H9 (cell line): ENCODE measurements around the gene EFL1. TPM values are rescaled to one million over a fixed set of nuclear protein-coding genes. Genes with fewer than 3 reads are reported as not detected.

Experiments
- DNase-seq: peaks from one replicate; pipeline ENCODE4 v3.0.0-alpha.2; 2017
- H2AFZ ChIP-seq: one replicate; pipeline ENCODE4 v1.6.1; 2013; ENCODE audit warnings: mild to moderate bottlenecking, low read length, control low read depth, moderate library complexity
- H2AK5ac ChIP-seq: 2 replicates; pipeline ENCODE4 v1.6.1; 2013; ENCODE audit warnings: low read length, control low read depth, mixed read lengths; ENCODE audit not compliant: insufficient read length
- H2BK120ac ChIP-seq: one replicate; pipeline ENCODE4 v1.6.1; 2013; ENCODE audit warnings: low read depth, mild to moderate bottlenecking, low read length, control low read depth, inconsistent platforms; ENCODE audit not compliant: poor library complexity, severe bottlenecking
- H2BK12ac ChIP-seq: 2 replicates; pipeline ENCODE4 v1.6.1; 2013; ENCODE audit warnings: low read length, control low read depth, mixed read lengths, low read depth; ENCODE audit not compliant: insufficient read length
- H2BK15ac ChIP-seq: 2 replicates; pipeline ENCODE4 v1.6.1; 2013; ENCODE audit warnings: low read depth, low read length, control low read depth
- H2BK20ac ChIP-seq: one replicate; pipeline ENCODE4 v1.6.1; 2013; ENCODE audit warnings: low read depth, mild to moderate bottlenecking, low read length, control low read depth, inconsistent platforms; ENCODE audit not compliant: poor library complexity, severe bottlenecking
- H2BK5ac ChIP-seq: 2 replicates; pipeline ENCODE4 v1.6.1; 2013; ENCODE audit warnings: low read length, control low read depth, mixed read lengths; ENCODE audit not compliant: insufficient read length
- H3K14ac ChIP-seq: 2 replicates; pipeline ENCODE4 v1.6.1; 2013; ENCODE audit warnings: low read length, control low read depth; ENCODE audit not compliant: insufficient read depth
- H3K18ac ChIP-seq: 2 replicates; pipeline ENCODE4 v1.6.1; 2013; ENCODE audit warnings: low read depth, mild to moderate bottlenecking, mixed read lengths, low read length, control low read depth; ENCODE audit not compliant: insufficient read length
- H3K23ac ChIP-seq: 2 replicates; pipeline ENCODE4 v1.6.1; 2013; ENCODE audit warnings: low read length, control low read depth, mixed read lengths, low read depth; ENCODE audit not compliant: insufficient read length
- H3K23me2 ChIP-seq: 2 replicates; pipeline ENCODE4 v1.6.1; 2013; ENCODE audit warnings: low read depth, mild to moderate bottlenecking, mixed read lengths, low read length, control low read depth; ENCODE audit not compliant: insufficient read length, poor library complexity, severe bottlenecking
- H3K27ac ChIP-seq: 2 replicates; pipeline ENCODE4 v1.5.1; 2013; ENCODE audit warnings: low read length, control low read depth, mixed read lengths, low read depth; ENCODE audit not compliant: insufficient read length
- H3K27me3 ChIP-seq: 2 replicates; pipeline ENCODE4 v1.6.1; 2013; ENCODE audit warnings: low read length, control low read depth, inconsistent platforms; ENCODE audit not compliant: insufficient read depth
- H3K4ac ChIP-seq: 2 replicates; pipeline ENCODE4 v1.6.1; 2013; ENCODE audit warnings: low read depth, mild to moderate bottlenecking, control low read depth, inconsistent platforms, low read length, moderate library complexity
- H3K4me1 ChIP-seq: 2 replicates; pipeline ENCODE4 v1.6.1; 2013; ENCODE audit warnings: low read length, control low read depth, inconsistent platforms; ENCODE audit not compliant: insufficient read depth
- H3K4me2 ChIP-seq: 2 replicates; pipeline ENCODE4 v1.6.1; 2013; ENCODE audit warnings: low read length, control low read depth, mixed read lengths; ENCODE audit not compliant: insufficient read length, insufficient read depth
- H3K56ac ChIP-seq: 2 replicates; pipeline ENCODE4 v1.6.1; 2013; ENCODE audit warnings: low read depth, mild to moderate bottlenecking, mixed read lengths, low read length, control low read depth; ENCODE audit not compliant: insufficient read length
- H3K79me1 ChIP-seq: 2 replicates; pipeline ENCODE4 v1.6.1; 2013; ENCODE audit warnings: low read depth, mild to moderate bottlenecking, moderate library complexity, low read length, control low read depth, inconsistent platforms; ENCODE audit not compliant: insufficient read depth, poor library complexity, severe bottlenecking
- H3K79me2 ChIP-seq: 2 replicates; pipeline ENCODE4 v1.6.1; 2013; ENCODE audit warnings: low read length, control low read depth, inconsistent platforms; ENCODE audit not compliant: insufficient read depth
- H3K9ac ChIP-seq: 2 replicates; pipeline ENCODE4 v1.6.1; 2013; ENCODE audit warnings: low read length, control low read depth, mixed read lengths; ENCODE audit not compliant: insufficient read length; ENCODE audit errors: extremely low read depth
- H3K9me3 ChIP-seq: one replicate; pipeline ENCODE4 v1.6.1; 2013; ENCODE audit warnings: low read depth, low read length, inconsistent platforms; ENCODE audit not compliant: control insufficient read depth
- H3T11ph ChIP-seq: one replicate; pipeline ENCODE4 v1.6.1; 2013; ENCODE audit warnings: mild to moderate bottlenecking, low read length, control low read depth, inconsistent platforms
- H4K20me1 ChIP-seq: one replicate; pipeline ENCODE4 v1.6.1; 2013; ENCODE audit not compliant: control insufficient read depth, insufficient read length, insufficient read depth
- H4K5ac ChIP-seq: 2 replicates; pipeline ENCODE4 v1.6.1; 2013; ENCODE audit warnings: low read depth, mild to moderate bottlenecking, mixed read lengths, low read length, control low read depth; ENCODE audit not compliant: insufficient read length
- H4K8ac ChIP-seq: replicated peaks from 2 replicates; pipeline ENCODE4 v1.6.1; 2013; ENCODE audit warnings: low read length, control low read depth, mixed read lengths, low read depth; ENCODE audit not compliant: insufficient read length
- H4K91ac ChIP-seq: 2 replicates; pipeline ENCODE4 v1.6.1; 2013; ENCODE audit warnings: low read depth, mild to moderate bottlenecking, moderate library complexity, mixed read lengths, low read length, control low read depth; ENCODE audit not compliant: insufficient read length
- H3K27ac Mint-ChIP-seq, 3 experiments: 2 replicates in 2 of 3; 3 replicates in 1 of 3; pipeline ENCODE4 v1.8.0; 2020 to 2021; ENCODE audit warnings: mixed read lengths in 3 of 3, mild to moderate bottlenecking in 1 of 3, moderate library complexity in 1 of 3
- H3K27me3 Mint-ChIP-seq: 2 replicates; pipeline ENCODE4 v1.8.0; 2021; ENCODE audit warnings: low read depth, mild to moderate bottlenecking, moderate library complexity, mixed read lengths
- H3K36me3 Mint-ChIP-seq, 3 experiments: 2 replicates in 2 of 3; 3 replicates in 1 of 3; pipeline ENCODE4 v1.8.0; 2020 to 2021; ENCODE audit warnings: low read depth in 3 of 3, mixed read lengths in 3 of 3; ENCODE audit not compliant: insufficient read depth in 1 of 3
- H3K4me1 Mint-ChIP-seq, 2 experiments: 2 replicates each; pipeline ENCODE4 v1.8.0; 2020; ENCODE audit warnings: mixed read lengths in 2 of 2
- H3K4me3 Mint-ChIP-seq, 2 experiments: 2 replicates in 1 of 2; 3 replicates in 1 of 2; pipeline ENCODE4 v1.8.0; 2020 to 2021; ENCODE audit warnings: mild to moderate bottlenecking in 2 of 2, mixed read lengths in 2 of 2, moderate library complexity in 1 of 2
- H3K9me3 Mint-ChIP-seq, 2 experiments: 2 replicates in 1 of 2; 3 replicates in 1 of 2; pipeline ENCODE4 v1.8.0; 2020; ENCODE audit warnings: mild to moderate bottlenecking in 2 of 2, mixed read lengths in 2 of 2, moderate library complexity in 1 of 2
- WGBS: extraction: QIAGEN DNeasy Blood & Tissue Kit; methylation state at CpG from one replicate; pipeline ENCODE4 v1.1.7; 2013; ENCODE audit warnings: missing lambda C conversion rate, low lambda C conversion rate, mixed read lengths; ENCODE audit not compliant: insufficient read length; ENCODE audit errors: extremely low coverage; 5-methylcytosine and 5-hydroxymethylcytosine counted together
- total RNA-seq: library from RNA; stranded (reverse); gene quantifications from 2 replicates; pipeline ENCODE4 v1.2.1, GENCODE V29; 2021
- TF ChIP-seq, protein P1 (sequence below): fragments of 200-600 bp; sonication (generic); conservative IDR thresholded peaks from 3 replicates; pipeline ENCODE4 v1.8.0; 2021; ENCODE audit warnings: antibody characterized with exemption, mild to moderate bottlenecking

The EFL1 gene
- total RNA-seq, 1 experiment from 2014 or later, result 29.4 TPM

DNA sequence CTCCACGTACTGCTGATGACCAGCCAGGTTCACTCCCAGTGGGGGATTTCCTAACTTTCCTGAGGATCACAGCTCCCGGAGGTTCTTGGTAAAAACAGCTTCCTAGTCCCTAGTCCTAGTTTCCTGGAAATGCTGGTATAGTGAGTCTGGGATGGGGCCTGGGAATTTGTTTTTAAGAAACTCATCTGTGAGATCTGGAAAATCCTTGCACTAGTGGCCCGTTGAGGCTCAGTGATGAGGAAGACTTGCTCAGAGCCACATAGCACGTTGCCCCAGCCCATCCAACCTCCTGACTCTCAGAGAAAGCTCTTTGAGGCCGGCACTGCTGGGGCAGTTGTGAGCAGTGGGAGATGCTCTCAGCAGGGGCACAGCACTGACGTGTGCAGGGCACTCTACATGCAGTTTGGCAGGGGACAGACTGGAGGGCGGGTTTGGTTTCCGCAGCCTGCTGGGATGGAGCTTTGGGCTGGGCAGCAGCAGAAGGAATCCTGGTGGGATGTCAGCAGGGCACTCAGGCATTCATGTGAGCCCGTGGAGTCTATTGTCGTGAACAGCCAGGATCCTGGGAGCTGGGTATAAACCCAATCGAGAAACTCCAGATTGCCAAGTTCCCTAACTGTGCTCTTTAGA lies 31.6 kb upstream of the EFL1 start:
- H3K4me1 Mint-ChIP-seq, result peaks cover 13 to 14% of the 10 kb centered on the region in 2 experiments
- Histone ChIP-seq H2AK5ac (no peak overlapping the region), H3K9me3 (no peaks in the 10 kb centered on the region), H2BK15ac (no peak overlapping the region), H3T11ph (no peak overlapping the region), H3K23ac (no peak overlapping the region), H4K8ac (no peak overlapping the region), H3K4ac (no peak overlapping the region), H4K5ac (no peak overlapping the region), H2BK5ac (no peak overlapping the region), H3K79me1 (no peaks in the 10 kb centered on the region), H3K27ac (no peak overlapping the region), H3K9ac (no peak overlapping the region), H4K20me1 (no peaks in the 10 kb centered on the region), H3K4me1 (no peaks in the 10 kb centered on the region; the same call in 1 of the 2 replicates), H3K23me2 (no peaks in the 10 kb centered on the region), H3K4me2 (no peak overlapping the region), H3K27me3 (no peaks in the 10 kb centered on the region), H2BK20ac (no peak overlapping the region), H4K91ac (no peak overlapping the region), H3K18ac (no peak overlapping the region), H3K79me2 (no peaks in the 10 kb centered on the region), H3K56ac (no peak overlapping the region), H2AFZ (no peak overlapping the region), H3K14ac (no peak overlapping the region), H2BK12ac (no peak overlapping the region), H2BK120ac (no peak overlapping the region)
- TF ChIP-seq, protein P1, sequence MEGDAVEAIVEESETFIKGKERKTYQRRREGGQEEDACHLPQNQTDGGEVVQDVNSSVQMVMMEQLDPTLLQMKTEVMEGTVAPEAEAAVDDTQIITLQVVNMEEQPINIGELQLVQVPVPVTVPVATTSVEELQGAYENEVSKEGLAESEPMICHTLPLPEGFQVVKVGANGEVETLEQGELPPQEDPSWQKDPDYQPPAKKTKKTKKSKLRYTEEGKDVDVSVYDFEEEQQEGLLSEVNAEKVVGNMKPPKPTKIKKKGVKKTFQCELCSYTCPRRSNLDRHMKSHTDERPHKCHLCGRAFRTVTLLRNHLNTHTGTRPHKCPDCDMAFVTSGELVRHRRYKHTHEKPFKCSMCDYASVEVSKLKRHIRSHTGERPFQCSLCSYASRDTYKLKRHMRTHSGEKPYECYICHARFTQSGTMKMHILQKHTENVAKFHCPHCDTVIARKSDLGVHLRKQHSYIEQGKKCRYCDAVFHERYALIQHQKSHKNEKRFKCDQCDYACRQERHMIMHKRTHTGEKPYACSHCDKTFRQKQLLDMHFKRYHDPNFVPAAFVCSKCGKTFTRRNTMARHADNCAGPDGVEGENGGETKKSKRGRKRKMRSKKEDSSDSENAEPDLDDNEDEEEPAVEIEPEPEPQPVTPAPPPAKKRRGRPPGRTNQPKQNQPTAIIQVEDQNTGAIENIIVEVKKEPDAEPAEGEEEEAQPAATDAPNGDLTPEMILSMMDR, result no peak
- DNase-seq, result no peak
- peaks cover 5% of the 10 kb centered on the region for H3K27me3 Mint-ChIP-seq
- H3K36me3 Mint-ChIP-seq, result no peaks in the 10 kb centered on the region
- H3K4me3 Mint-ChIP-seq, result peak overlapping the region in 1 of 2 experiments; percentile 55; a peak in 1 of 5 replicates
- H3K27ac Mint-ChIP-seq, result 0 out of 7 replicates have a peak overlapping the region, but pooled peaks of 1 of the 3 experiments have one; percentile 11
- no CpG with 5 or more reads among the region's 11 CpGs for WGBS
- H3K9me3 Mint-ChIP-seq, result no peaks in the 10 kb centered on the region
